ENCODE measurements around the gene TEX10. TPM values are rescaled to one million over a fixed set of nuclear protein-coding genes. Genes with fewer than 3 reads are reported as not detected.

Gene TEX10
- polyA plus RNA-seq, 1 donor from 2014 or later = 30.5 TPM

DNA sequence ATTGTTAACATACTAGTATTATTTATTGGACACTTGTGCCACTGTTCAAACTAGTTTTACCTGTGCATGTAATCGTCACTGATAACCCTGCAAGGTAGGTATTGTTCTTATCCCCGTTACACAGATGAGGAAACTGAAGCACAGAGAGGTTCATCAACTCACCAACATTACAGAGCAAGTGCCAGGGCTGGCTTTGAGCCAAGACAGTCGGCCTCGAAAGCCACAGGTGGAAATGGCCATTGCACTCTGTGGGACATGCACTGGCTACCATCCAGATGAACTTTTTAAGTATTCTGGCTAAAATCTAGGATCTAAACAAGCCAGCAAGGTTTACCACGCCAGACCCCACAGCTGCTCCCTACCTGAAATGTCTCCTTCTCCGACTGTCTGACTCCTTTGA, 57.9 kb downstream of the TEX10 start:
- H3K36me3 ChIP-seq (ENCODE audit: insufficient read depth, low read length) = no peaks in the 10 kb centered on the region
- no peaks in the 10 kb centered on the region for H3K9me3 ChIP-seq (ENCODE audit: low read length)
- H3K27me3 ChIP-seq (ENCODE audit: insufficient read depth, low read depth, low read length) = no peaks in the 10 kb centered on the region
- no peak for TF ChIP-seq EZH2 (IDR thresholded peaks at IDR 0.05; ENCODE audit: borderline replicate concordance, insufficient read depth, low read length, poor library complexity, severe bottlenecking)
- no peak for TF ChIP-seq TAF1 (IDR thresholded peaks at IDR 0.05; ENCODE audit: low read depth)
- TF ChIP-seq SMC3 (conservative IDR thresholded peaks at IDR 0.05; ENCODE audit: poor library complexity) = no peak
- no peak for TF ChIP-seq POLR2AphosphoS5 (IDR thresholded peaks at IDR 0.05)
- no peak for TF ChIP-seq RAD21 (conservative IDR thresholded peaks at IDR 0.05)
- H3K4me2 ChIP-seq (ENCODE audit: low read length) = no peak overlapping the region
- no peak overlapping the region for H3K27ac ChIP-seq (ENCODE audit: low read length)
- H3K4me3 ChIP-seq (ENCODE audit: low read length) = no peak overlapping the region
- H2AFZ ChIP-seq (ENCODE audit: low read depth, low read length) = no peak overlapping the region
- H3K9ac ChIP-seq (ENCODE audit: low read length) = no peak overlapping the region
- H3K79me2 ChIP-seq (replicated peaks; ENCODE audit: insufficient read depth, low read length) = no peaks in the 10 kb centered on the region
- H3F3A ChIP-seq (ENCODE audit: insufficient read depth, low read length, poor library complexity, severe bottlenecking) = no peaks in the 10 kb centered on the region
- no peaks in the 10 kb centered on the region for H3K9me2 ChIP-seq (ENCODE audit: insufficient read depth, low read length)
- no peaks in the 10 kb centered on the region for H4K20me1 ChIP-seq (ENCODE audit: insufficient read depth)

- no peak overlapping the region for H3K4me3 ChIP-seq (ENCODE audit: low read length)
- H3K36me3 ChIP-seq (ENCODE audit: insufficient read depth, low read length) = no peaks in the 10 kb centered on the region
- no peaks in the 10 kb centered on the region for H3K79me2 ChIP-seq (replicated peaks; ENCODE audit: insufficient read depth, low read length)
- no peaks in the 10 kb centered on the region for H3K27me3 ChIP-seq (ENCODE audit: insufficient read depth, low read depth, low read length)
- H3K9me2 ChIP-seq (ENCODE audit: insufficient read depth, low read length) = no peaks in the 10 kb centered on the region
- no peak overlapping the region for H3K9ac ChIP-seq (ENCODE audit: low read length)
- H3F3A ChIP-seq (ENCODE audit: insufficient read depth, low read length, poor library complexity, severe bottlenecking) = no peaks in the 10 kb centered on the region
- no peaks in the 10 kb centered on the region for H3K9me3 ChIP-seq (ENCODE audit: low read length)
- no peak overlapping the region for H3K27ac ChIP-seq (ENCODE audit: low read length)
- no peak for TF ChIP-seq MXI1 (conservative IDR thresholded peaks at IDR 0.05; ENCODE audit: poor library complexity, severe bottlenecking)
- TF ChIP-seq POLR2AphosphoS5 (IDR thresholded peaks at IDR 0.05) = no peak
- TF ChIP-seq EP300 (conservative IDR thresholded peaks at IDR 0.05; ENCODE audit: poor library complexity, severe bottlenecking) = no peak
- no peak for TF ChIP-seq SMC3 (conservative IDR thresholded peaks at IDR 0.05; ENCODE audit: poor library complexity)
- no peak for TF ChIP-seq EZH2 (IDR thresholded peaks at IDR 0.05; ENCODE audit: borderline replicate concordance, insufficient read depth, low read length, poor library complexity, severe bottlenecking)
- TF ChIP-seq CTCF (IDR thresholded peaks at IDR 0.05; ENCODE audit: poor library complexity, severe bottlenecking) = no peak
- TF ChIP-seq TAF1 (IDR thresholded peaks at IDR 0.05; ENCODE audit: low read depth) = no peak
- TF ChIP-seq RAD21 (conservative IDR thresholded peaks at IDR 0.05) = no peak
- TF ChIP-seq, protein P1, sequence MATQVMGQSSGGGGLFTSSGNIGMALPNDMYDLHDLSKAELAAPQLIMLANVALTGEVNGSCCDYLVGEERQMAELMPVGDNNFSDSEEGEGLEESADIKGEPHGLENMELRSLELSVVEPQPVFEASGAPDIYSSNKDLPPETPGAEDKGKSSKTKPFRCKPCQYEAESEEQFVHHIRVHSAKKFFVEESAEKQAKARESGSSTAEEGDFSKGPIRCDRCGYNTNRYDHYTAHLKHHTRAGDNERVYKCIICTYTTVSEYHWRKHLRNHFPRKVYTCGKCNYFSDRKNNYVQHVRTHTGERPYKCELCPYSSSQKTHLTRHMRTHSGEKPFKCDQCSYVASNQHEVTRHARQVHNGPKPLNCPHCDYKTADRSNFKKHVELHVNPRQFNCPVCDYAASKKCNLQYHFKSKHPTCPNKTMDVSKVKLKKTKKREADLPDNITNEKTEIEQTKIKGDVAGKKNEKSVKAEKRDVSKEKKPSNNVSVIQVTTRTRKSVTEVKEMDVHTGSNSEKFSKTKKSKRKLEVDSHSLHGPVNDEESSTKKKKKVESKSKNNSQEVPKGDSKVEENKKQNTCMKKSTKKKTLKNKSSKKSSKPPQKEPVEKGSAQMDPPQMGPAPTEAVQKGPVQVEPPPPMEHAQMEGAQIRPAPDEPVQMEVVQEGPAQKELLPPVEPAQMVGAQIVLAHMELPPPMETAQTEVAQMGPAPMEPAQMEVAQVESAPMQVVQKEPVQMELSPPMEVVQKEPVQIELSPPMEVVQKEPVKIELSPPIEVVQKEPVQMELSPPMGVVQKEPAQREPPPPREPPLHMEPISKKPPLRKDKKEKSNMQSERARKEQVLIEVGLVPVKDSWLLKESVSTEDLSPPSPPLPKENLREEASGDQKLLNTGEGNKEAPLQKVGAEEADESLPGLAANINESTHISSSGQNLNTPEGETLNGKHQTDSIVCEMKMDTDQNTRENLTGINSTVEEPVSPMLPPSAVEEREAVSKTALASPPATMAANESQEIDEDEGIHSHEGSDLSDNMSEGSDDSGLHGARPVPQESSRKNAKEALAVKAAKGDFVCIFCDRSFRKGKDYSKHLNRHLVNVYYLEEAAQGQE (IDR thresholded peaks at IDR 0.05; ENCODE audit: borderline replicate concordance) = no peak
- H2AFZ ChIP-seq (ENCODE audit: low read depth, low read length) = no peak overlapping the region
- no peaks in the 10 kb centered on the region for H4K20me1 ChIP-seq (ENCODE audit: insufficient read depth)
- no peak overlapping the region for H3K4me2 ChIP-seq (ENCODE audit: low read length)
These were observed 58.4 kb downstream of the TEX10 start for GRCh38 chr9:100294341-100294740.
